ENCODE measurements around the gene ZBTB38. TPM values are rescaled to one million over a fixed set of nuclear protein-coding genes. Genes with fewer than 3 reads are reported as not detected.

The ZBTB38 gene
- total RNA-seq, 3 donors from 2014 or later: 126 to 238 (median 138) TPM

GRCh38 chr3:141408596-141408995 lies 40.3 kb downstream of the ZBTB38 start:
- intact Hi-C loops (cut with DNase I; ENCODE audit: low total_unique reads): no loop called here
- no peak for TF ChIP-seq CTCF (IDR thresholded peaks at IDR 0.05)
- no peak for TF ChIP-seq POLR2A (IDR thresholded peaks at IDR 0.05)
- no peak for TF ChIP-seq POLR2AphosphoS5 (IDR thresholded peaks at IDR 0.05)
- DNase-seq (ENCODE audit: low spot score in 2 of 2): no peak
- Histone ChIP-seq H3K9me3 (no peaks in the 10 kb centered on the region), H3K27ac (peak overlapping the region; percentile 99), H3K4me1 (peaks cover 9 to 31% of the 10 kb centered on the region in 2 donors), H3K4me3 (no peak overlapping the region), H3K36me3 (no peaks in the 10 kb centered on the region), H3K27me3 (no peaks in the 10 kb centered on the region)

- H3K4me3 ChIP-seq: no peak overlapping the region
- H3K4me1 ChIP-seq: peaks cover 9 to 31% of the 10 kb centered on the region in 2 donors
- no peaks in the 10 kb centered on the region for H3K27me3 ChIP-seq
- peak overlapping the region; percentile 99 for H3K27ac ChIP-seq
- no peaks in the 10 kb centered on the region for H3K9me3 ChIP-seq
- no peaks in the 10 kb centered on the region for H3K36me3 ChIP-seq
- intact Hi-C loops (cut with DNase I; ENCODE audit: low total_unique reads): no loop called here
- TF ChIP-seq POLR2A (IDR thresholded peaks at IDR 0.05) (no peak), CTCF (IDR thresholded peaks at IDR 0.05) (no peak), POLR2AphosphoS5 (IDR thresholded peaks at IDR 0.05) (no peak)
- no peak for DNase-seq (ENCODE audit: low spot score in 2 of 2)
Observed at GRCh38 chr3:141409940-141410241, 41.6 kb downstream of the ZBTB38 start.

GRCh38 chr3:141410408-141410807 lies 42.1 kb downstream of the ZBTB38 start:
- Histone ChIP-seq H3K36me3 (no peaks in the 10 kb centered on the region), H3K27ac (peak overlapping the region; percentile 99), H3K9me3 (no peaks in the 10 kb centered on the region), H3K4me3 (no peak overlapping the region), H3K4me1 (peaks cover 9 to 31% of the 10 kb centered on the region in 2 donors), H3K27me3 (no peaks in the 10 kb centered on the region)
- no peak for TF ChIP-seq POLR2AphosphoS5 (IDR thresholded peaks at IDR 0.05)
- TF ChIP-seq POLR2A (IDR thresholded peaks at IDR 0.05): no peak
- DNase-seq (ENCODE audit: low spot score in 2 of 2): no peak
- intact Hi-C loops (cut with DNase I; ENCODE audit: low total_unique reads): no loop called here

- H3K27ac ChIP-seq: peak overlapping the region; percentile 99
- H3K9me3 ChIP-seq: no peaks in the 10 kb centered on the region
- no peaks in the 10 kb centered on the region for H3K27me3 ChIP-seq
- no peak overlapping the region for H3K4me3 ChIP-seq
- TF ChIP-seq POLR2A (IDR thresholded peaks at IDR 0.05): no peak
- peaks cover 9 to 35% of the 10 kb centered on the region in 2 donors for H3K4me1 ChIP-seq
- no peaks in the 10 kb centered on the region for H3K36me3 ChIP-seq
- intact Hi-C loops (cut with DNase I; ENCODE audit: low total_unique reads): no loop called here
- DNase-seq (ENCODE audit: low spot score in 2 of 2): no peak
Observed at GRCh38 chr3:141410846-141411245, 42.5 kb downstream of the ZBTB38 start.

- intact Hi-C loops (cut with DNase I; ENCODE audit: low total_unique reads): no loop called here
- no peak for DNase-seq (ENCODE audit: low spot score in 2 of 2)
- Histone ChIP-seq H3K27ac (peak overlapping the region; percentile 99), H3K27me3 (no peaks in the 10 kb centered on the region), H3K36me3 (no peaks in the 10 kb centered on the region), H3K4me3 (peak overlapping the region in 1 of 3 donors; percentile 16), H3K4me1 (peaks cover 9 to 38% of the 10 kb centered on the region in 2 donors), H3K9me3 (no peaks in the 10 kb centered on the region)
- no peak for TF ChIP-seq CTCF (IDR thresholded peaks at IDR 0.05)
- no peak for TF ChIP-seq POLR2A (IDR thresholded peaks at IDR 0.05)
- no peak for TF ChIP-seq POLR2AphosphoS5 (IDR thresholded peaks at IDR 0.05)
Observed at GRCh38 chr3:141411251-141411771, 43.0 kb downstream of the ZBTB38 start.

- intact Hi-C loops (cut with DNase I; ENCODE audit: low total_unique reads): no loop called here
- peak in 1 of 2 donors; percentile 66 for DNase-seq (ENCODE audit: low spot score in 2 of 2)
- no peaks in the 10 kb centered on the region for H3K36me3 ChIP-seq
- TF ChIP-seq POLR2AphosphoS5 (IDR thresholded peaks at IDR 0.05) (peak in 1 of 3 donors; percentile 73), POLR2A (IDR thresholded peaks at IDR 0.05) (no peak), CTCF (IDR thresholded peaks at IDR 0.05) (no peak)
- H3K27ac ChIP-seq: peak overlapping the region; percentile 97 to 99
- no peaks in the 10 kb centered on the region for H3K27me3 ChIP-seq
- H3K4me1 ChIP-seq: peaks cover 9 to 38% of the 10 kb centered on the region in 2 donors
- no peaks in the 10 kb centered on the region for H3K9me3 ChIP-seq
- peak overlapping the region; percentile 21 to 53 (median 39) for H3K4me3 ChIP-seq
Observed at GRCh38 chr3:141412087-141412935, 44.0 kb downstream of the ZBTB38 start.

Data from breast epithelium (tissue), 4 donors.